Measurements from ENCODE around the gene ZNF546.

DNA sequence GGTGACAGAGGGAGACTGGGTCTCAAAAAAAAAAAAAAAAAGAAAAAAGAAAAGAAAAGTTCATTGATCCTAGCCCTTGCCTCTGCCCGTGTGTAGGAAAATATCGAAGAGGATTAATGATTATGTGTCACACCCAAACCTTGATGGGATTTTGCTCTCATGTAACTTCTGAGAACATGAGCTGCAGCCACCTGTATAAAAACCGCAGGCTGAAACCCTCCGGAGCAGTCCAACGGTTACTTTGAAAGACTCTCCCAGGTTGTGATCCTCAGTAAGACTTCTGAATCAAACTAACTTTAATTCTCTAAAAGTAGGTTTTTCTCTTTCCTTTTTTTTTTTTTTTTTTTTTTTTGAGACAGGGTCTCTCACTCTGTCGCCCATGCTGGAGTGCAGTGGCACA is 30.2 kb upstream of the ZNF546 start:
- no peak for TF ChIP-seq GATA2 (IDR thresholded peaks at IDR 0.05; ENCODE audit: low read depth, low read length)
- no peak for TF ChIP-seq GATA3 (IDR thresholded peaks at IDR 0.05; ENCODE audit: low read depth, low read length)
